DMS 273 (cell line): ENCODE data around the gene PCYOX1L.

Source experiments
- DNase-seq: peaks from one replicate; lab custom pipeline; 2025; ENCODE audit not compliant: unreplicated experiment; lab: John Stamatoyannopoulos, UW

Gene PCYOX1L

DNA sequence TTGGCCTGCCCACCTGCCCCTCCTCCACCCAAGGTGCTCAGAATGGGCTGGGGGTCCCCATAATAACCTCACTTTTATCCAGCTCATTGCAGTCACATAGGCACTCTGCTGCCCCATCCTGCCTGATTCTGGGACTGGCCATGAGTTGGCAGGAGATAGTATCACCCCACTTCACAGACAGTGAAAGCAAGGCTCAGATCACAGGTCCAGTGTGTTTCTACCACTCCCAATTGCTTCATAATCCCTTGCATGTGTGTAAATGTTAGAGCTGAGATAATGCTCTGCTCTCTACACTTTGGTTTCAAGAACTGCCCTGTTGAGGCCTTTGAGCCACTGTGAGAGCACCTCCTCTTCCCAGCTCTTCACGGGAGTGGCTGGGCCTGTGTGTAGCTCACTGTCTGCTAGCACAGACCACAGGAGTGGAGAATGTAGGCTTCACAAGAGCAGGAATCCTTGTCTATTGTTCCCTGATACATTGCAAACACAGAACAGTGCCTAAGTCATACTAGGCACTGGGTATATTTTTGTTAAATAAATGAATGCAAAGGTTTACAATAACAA is 8.4 kb downstream of the PCYOX1L start:
- no peak for DNase-seq

- peak; percentile 87 for DNase-seq
Observed at GRCh38 chr5:149367249-149367971, 9.6 kb downstream of the PCYOX1L start.

GRCh38 chr5:149367972-149368645 is 10.3 kb downstream of the PCYOX1L start:
- no peak for DNase-seq

DNA sequence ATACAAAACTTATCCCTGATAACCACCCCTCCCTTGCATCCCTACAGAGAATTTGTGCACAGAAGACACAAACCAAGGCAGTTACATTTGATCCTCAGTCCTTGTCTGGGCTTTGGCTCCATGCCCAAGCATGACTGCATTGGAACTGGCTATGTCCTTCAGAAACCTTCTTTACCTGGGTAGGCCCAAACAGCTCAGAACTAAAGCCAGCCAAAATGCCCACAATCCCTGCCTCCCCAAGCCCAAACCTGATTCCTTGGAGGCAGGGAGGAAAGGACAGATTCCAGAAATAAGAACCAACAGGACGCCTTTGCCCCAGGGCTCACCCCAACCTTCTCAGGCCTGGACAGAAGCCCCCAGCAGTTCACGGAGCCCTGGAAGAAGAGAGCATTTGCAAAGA is 13.0 kb downstream of the PCYOX1L start:
- peak; percentile 26 for DNase-seq

DNA sequence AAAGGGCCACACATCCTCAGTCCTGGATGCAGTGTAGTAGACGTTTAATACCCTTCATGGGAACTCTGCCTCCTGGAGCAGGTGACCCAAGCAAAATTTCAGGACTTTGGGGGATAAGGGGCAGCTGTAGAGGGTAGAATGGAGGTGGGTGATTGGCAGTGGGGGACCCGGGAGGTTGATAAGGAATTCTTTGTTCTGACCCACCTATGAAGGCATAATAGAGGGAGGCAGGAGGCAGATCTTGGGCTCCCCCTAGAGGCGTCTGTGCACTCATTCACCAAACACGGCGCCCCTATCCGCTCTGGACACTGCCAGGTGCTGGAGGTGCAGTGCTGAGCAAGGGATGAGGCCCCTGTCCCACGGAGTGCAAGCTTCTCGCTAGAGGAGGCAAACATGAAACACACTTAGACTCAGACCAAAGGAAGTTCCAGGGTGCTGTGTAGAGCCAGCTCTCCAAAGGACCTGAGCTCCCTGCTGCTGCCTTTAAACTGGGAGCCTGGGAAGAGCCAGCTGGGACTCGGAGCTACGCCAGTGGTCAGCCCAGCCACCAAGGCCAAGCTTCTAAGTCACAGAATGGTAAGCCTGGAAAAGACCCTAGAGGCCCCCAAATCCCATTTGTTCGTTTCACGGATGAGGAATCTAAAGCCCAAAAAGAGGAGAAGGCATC is 13.6 kb downstream of the PCYOX1L start:
- DNase-seq, result peak; percentile 84

- no peak for DNase-seq
Observed at GRCh38 chr5:149372076-149372795, 14.4 kb downstream of the PCYOX1L start.

DNA sequence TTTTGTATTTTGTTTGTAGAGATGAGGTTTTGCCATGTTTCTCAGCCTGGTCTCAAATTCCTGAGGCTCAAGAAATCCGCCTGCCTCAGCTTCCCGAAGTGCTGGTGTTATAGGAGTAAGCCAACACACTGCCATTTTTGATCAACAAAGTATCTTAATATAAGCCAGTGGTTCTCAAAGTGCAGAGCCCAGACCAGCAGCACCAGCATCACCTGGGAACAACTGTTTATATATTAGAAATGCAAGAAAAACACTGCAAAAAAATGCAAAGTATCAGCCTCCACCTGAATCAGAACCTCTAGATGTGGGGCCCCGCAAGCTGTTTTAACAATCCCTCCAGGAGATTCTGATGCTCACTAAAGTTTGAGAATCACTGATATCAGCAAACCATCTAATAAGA is 15.1 kb downstream of the PCYOX1L start:
- DNase-seq, result no peak

DNA sequence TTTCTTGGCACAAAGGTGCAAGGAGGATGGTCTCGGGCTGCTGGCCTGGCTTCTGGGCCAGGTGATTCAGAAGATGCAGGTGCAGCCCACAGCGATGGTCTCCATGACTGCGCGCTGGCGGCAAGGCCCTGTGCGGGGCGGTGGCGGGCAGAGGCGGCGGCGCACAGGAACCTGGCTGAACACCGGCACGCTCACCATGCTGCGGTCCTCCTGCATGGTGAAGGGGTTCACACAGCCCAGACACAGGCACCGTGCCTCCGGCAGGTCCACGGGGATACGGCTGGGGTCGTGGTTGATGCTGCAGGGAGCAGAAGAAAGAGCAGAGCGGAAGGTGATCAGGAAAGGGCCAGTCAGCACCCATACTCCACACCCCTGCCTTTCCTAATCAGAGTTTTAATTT is 16.5 kb downstream of the PCYOX1L start:
- DNase-seq, result no peak

DNA sequence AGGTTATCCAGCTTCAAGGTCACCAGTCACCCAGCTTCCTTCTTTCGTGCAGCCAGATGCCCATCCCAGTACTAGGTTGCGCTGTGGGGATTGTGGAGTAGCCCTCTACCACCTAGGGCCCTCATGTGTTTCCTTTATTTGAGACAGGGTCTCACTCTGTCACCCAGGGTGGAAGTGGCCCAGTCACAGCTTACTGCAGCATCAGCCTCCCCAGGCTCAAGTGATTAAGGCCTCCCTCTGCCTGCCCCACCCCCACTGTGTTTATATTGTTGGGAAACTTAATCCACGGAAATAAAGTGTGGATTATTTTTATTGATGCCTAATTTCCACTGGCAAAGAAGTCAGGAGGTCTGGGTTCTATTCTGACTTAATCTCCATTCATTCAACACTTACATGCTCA is 17.0 kb downstream of the PCYOX1L start:
- DNase-seq, result no peak

GRCh38 chr5:149375434-149375833 is 17.6 kb downstream of the PCYOX1L start:
- no peak for DNase-seq

DNA sequence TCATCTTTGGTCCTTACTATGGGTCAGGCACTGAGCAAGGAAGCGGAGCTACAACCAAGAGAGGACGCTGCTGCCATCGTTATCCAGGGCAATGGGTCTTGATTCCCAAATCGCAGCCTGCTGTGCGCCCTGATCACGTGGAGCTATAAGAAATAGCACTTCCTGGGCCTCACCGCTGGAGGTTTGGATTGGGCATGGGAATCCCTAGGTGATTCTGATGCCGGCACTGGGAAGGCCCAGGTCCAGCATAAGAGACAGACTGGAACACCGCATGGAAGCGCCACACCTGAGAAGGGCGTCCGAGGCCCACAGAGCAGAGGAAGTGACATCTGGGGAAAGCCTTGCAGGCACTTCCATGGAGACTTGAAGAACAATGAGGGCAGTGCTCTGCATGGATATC is 18.3 kb downstream of the PCYOX1L start:
- DNase-seq, result no peak

- DNase-seq, result no peak
Observed at GRCh38 chr5:149376711-149377447, 19.0 kb downstream of the PCYOX1L start.

GRCh38 chr5:149378241-149378820 is 20.5 kb downstream of the PCYOX1L start:
- DNase-seq, result peak; percentile 39

DNA sequence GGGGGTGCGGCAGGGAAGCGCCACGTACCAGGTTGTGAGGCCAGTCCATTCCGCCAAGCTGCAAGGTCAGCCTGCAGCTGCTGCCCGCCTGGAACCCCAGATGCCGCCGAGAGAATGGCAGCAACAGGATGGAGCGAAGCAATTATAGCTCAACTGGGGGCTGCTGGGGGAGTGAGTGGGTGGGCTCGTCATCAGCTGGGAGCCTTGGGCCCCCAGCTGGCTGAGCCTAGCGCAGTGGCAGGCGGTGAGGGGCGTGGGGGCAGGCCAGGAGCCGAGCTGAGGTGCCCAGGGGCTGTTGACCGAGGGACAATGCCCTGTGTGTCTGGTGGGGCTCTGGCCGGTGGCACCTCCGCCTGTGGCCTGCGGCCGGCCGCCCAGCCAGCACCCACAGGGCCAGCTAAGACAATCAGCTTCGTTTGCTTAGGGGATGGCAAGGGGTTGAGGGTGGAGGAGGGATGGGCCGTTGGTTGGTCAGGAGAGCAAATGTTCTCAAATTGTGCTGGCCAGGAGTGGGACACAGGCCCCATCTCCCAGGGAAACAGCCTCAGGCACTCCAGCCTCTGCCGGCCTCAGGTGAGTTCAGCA is 21.4 kb downstream of the PCYOX1L start, which contains the start of gene IL17B:
Gene IL17B, minus strand, starts transcription at position 116 of the 585 bp plus-strand sequence. Its CDS starts 67 bp downstream, at position 49.
- DNase-seq, result no peak

- no peak for DNase-seq
Observed at GRCh38 chr5:149379818-149380374, 22.1 kb downstream of the PCYOX1L start.

DNA sequence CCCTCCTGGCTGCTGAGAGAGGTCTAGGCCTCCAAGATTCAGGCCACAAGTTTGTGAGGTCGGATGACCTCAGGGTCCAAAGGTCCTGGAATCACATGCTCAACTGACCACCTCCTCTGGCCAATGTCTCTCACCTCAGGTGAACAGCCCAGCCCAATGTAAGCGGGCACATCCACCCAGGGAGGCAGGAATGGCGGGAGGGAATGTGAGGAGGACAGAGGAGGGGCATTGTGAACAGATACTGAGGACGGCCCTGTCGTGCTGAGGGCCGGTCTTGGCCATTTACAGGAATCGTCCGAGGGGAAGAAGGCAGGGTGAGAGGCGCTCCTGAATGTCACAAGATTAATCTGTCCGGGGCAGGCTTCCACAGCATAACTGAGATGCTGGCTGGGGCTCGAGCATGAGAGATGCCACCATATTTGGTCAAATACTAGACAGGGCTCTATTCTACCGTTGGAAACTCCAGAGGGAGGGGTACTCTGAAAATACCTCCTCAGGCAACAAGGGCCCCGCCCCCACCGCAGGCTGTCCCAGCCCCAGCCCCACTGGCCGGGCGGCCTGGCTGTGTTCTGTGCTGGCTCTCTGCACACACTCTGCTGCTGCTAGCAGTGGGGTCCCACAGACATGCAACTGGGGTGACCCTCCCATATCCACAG is 22.7 kb downstream of the PCYOX1L start:
- DNase-seq, result peak; percentile 17

GRCh38 chr5:149381261-149381985 is 23.6 kb downstream of the PCYOX1L start:
- DNase-seq, result no peak

- DNase-seq, result peak; percentile 84
Observed at GRCh38 chr5:149381986-149382338, 24.1 kb downstream of the PCYOX1L start.
